ENCODE results near the gene PRSS8.
A peak's percentile ranks its signal among the peaks of the same experiment; 100 is the strongest.

PRSS8 gene

GRCh38 chr16:31094088-31094423 is 41.5 kb downstream of the PRSS8 start:
- H3K27ac ChIP-seq (ENCODE audit: low read depth, low read length), result peak overlapping the region; percentile 80

GRCh38 chr16:31093132-31093703 is 42.3 kb downstream of the PRSS8 start:
- Histone ChIP-seq H3K27me3 (ENCODE audit: control insufficient read depth, insufficient read depth, low read length) (no peaks in the 10 kb centered on the region), H3K4me1 (ENCODE audit: control insufficient read depth, insufficient read depth, low read length) (peaks cover 3% of the 10 kb centered on the region), H3K9ac (ENCODE audit: low read depth, low read length) (no peak overlapping the region), H3K36me3 (ENCODE audit: control insufficient read depth, insufficient read depth, low read length) (peaks cover 29% of the 10 kb centered on the region), H3K4me3 (ENCODE audit: low read depth, low read length) (peak overlapping the region; percentile 95), H3K9me3 (ENCODE audit: control insufficient read depth, insufficient read depth, low read length) (no peaks in the 10 kb centered on the region), H3K27ac (ENCODE audit: low read depth, low read length) (no peak overlapping the region)

More at GRCh38 chr16:31094088-31094423, 41.5 kb downstream of the PRSS8 start:
- Histone ChIP-seq H3K4me1 (ENCODE audit: control insufficient read depth, insufficient read depth, low read length) (peaks cover 3% of the 10 kb centered on the region), H3K9me3 (ENCODE audit: control insufficient read depth, insufficient read depth, low read length) (no peaks in the 10 kb centered on the region), H3K9ac (ENCODE audit: low read depth, low read length) (peak overlapping the region; percentile 72), H3K4me3 (ENCODE audit: low read depth, low read length) (peak overlapping the region; percentile 95), H3K27me3 (ENCODE audit: control insufficient read depth, insufficient read depth, low read length) (no peaks in the 10 kb centered on the region), H3K36me3 (ENCODE audit: control insufficient read depth, insufficient read depth, low read length) (peaks cover 25% of the 10 kb centered on the region)

- Histone ChIP-seq H3K27ac (ENCODE audit: low read depth, low read length) (no peak overlapping the region), H3K4me1 (ENCODE audit: control insufficient read depth, insufficient read depth, low read length) (peaks cover 3% of the 10 kb centered on the region), H3K4me3 (ENCODE audit: low read depth, low read length) (no peak overlapping the region), H3K9me3 (ENCODE audit: control insufficient read depth, insufficient read depth, low read length) (no peaks in the 10 kb centered on the region), H3K36me3 (ENCODE audit: control insufficient read depth, insufficient read depth, low read length) (peaks cover 29% of the 10 kb centered on the region), H3K27me3 (ENCODE audit: control insufficient read depth, insufficient read depth, low read length) (no peaks in the 10 kb centered on the region), H3K9ac (ENCODE audit: low read depth, low read length) (no peak overlapping the region)
Observed at GRCh38 chr16:31092330-31092729, 43.2 kb downstream of the PRSS8 start.

- Histone ChIP-seq H3K4me1 (ENCODE audit: control insufficient read depth, insufficient read depth, low read length) (peaks cover 3% of the 10 kb centered on the region), H3K27ac (ENCODE audit: low read depth, low read length) (no peak overlapping the region), H3K4me3 (ENCODE audit: low read depth, low read length) (no peak overlapping the region), H3K36me3 (ENCODE audit: control insufficient read depth, insufficient read depth, low read length) (peaks cover 29% of the 10 kb centered on the region), H3K27me3 (ENCODE audit: control insufficient read depth, insufficient read depth, low read length) (no peaks in the 10 kb centered on the region), H3K9me3 (ENCODE audit: control insufficient read depth, insufficient read depth, low read length) (no peaks in the 10 kb centered on the region), H3K9ac (ENCODE audit: low read depth, low read length) (no peak overlapping the region)
Observed at GRCh38 chr16:31090540-31090939, 45.0 kb downstream of the PRSS8 start.

- Histone ChIP-seq H3K9ac (ENCODE audit: low read depth, low read length) (no peak overlapping the region), H3K4me1 (ENCODE audit: control insufficient read depth, insufficient read depth, low read length) (peaks cover 3% of the 10 kb centered on the region), H3K9me3 (ENCODE audit: control insufficient read depth, insufficient read depth, low read length) (no peaks in the 10 kb centered on the region), H3K27me3 (ENCODE audit: control insufficient read depth, insufficient read depth, low read length) (no peaks in the 10 kb centered on the region), H3K27ac (ENCODE audit: low read depth, low read length) (no peak overlapping the region), H3K4me3 (ENCODE audit: low read depth, low read length) (no peak overlapping the region), H3K36me3 (ENCODE audit: control insufficient read depth, insufficient read depth, low read length) (peaks cover 33% of the 10 kb centered on the region)
Observed at GRCh38 chr16:31089199-31089598, 46.3 kb downstream of the PRSS8 start.

GRCh38 chr16:31088459-31089183 is 46.9 kb downstream of the PRSS8 start, which contains the start of gene PRSS53:
Gene PRSS53, minus strand, starts transcription at chr16:31088943. Its CDS starts 134 bp downstream, at chr16:31088809.
- Histone ChIP-seq H3K27me3 (ENCODE audit: control insufficient read depth, insufficient read depth, low read length) (no peaks in the 10 kb centered on the region), H3K27ac (ENCODE audit: low read depth, low read length) (no peak within 1 kb of the TSS), H3K4me1 (ENCODE audit: control insufficient read depth, insufficient read depth, low read length) (peaks cover 3% of the 10 kb centered on the region), H3K4me3 (ENCODE audit: low read depth, low read length) (no peak within 1 kb of the TSS), H3K9me3 (ENCODE audit: control insufficient read depth, insufficient read depth, low read length) (no peaks in the 10 kb centered on the region), H3K9ac (ENCODE audit: low read depth, low read length) (no peak within 1 kb of the TSS), H3K36me3 (ENCODE audit: control insufficient read depth, insufficient read depth, low read length) (peaks cover 33% of the 10 kb centered on the region)

GRCh38 chr16:31087971-31088370 is 47.6 kb downstream of the PRSS8 start:
- Histone ChIP-seq H3K4me1 (ENCODE audit: control insufficient read depth, insufficient read depth, low read length) (no peaks in the 10 kb centered on the region; the same call in 1 of the 2 replicates), H3K9ac (ENCODE audit: low read depth, low read length) (no peak overlapping the region), H3K27me3 (ENCODE audit: control insufficient read depth, insufficient read depth, low read length) (no peaks in the 10 kb centered on the region), H3K27ac (ENCODE audit: low read depth, low read length) (no peak overlapping the region), H3K4me3 (ENCODE audit: low read depth, low read length) (no peak overlapping the region), H3K9me3 (ENCODE audit: control insufficient read depth, insufficient read depth, low read length) (no peaks in the 10 kb centered on the region), H3K36me3 (ENCODE audit: control insufficient read depth, insufficient read depth, low read length) (peaks cover 39% of the 10 kb centered on the region)

GRCh38 chr16:31087481-31087880 is 48.0 kb downstream of the PRSS8 start:
- H3K27ac ChIP-seq (ENCODE audit: low read depth, low read length), result no peak overlapping the region
- H3K4me1 ChIP-seq (ENCODE audit: control insufficient read depth, insufficient read depth, low read length), result no peaks in the 10 kb centered on the region
- no peaks in the 10 kb centered on the region for H3K27me3 ChIP-seq (ENCODE audit: control insufficient read depth, insufficient read depth, low read length)
- peaks cover 38% of the 10 kb centered on the region for H3K36me3 ChIP-seq (ENCODE audit: control insufficient read depth, insufficient read depth, low read length)
- no peak overlapping the region for H3K9ac ChIP-seq (ENCODE audit: low read depth, low read length)
- no peak overlapping the region for H3K4me3 ChIP-seq (ENCODE audit: low read depth, low read length)
- no peaks in the 10 kb centered on the region for H3K9me3 ChIP-seq (ENCODE audit: control insufficient read depth, insufficient read depth, low read length)

- Histone ChIP-seq H3K9ac (ENCODE audit: low read depth, low read length) (no peak overlapping the region), H3K27me3 (ENCODE audit: control insufficient read depth, insufficient read depth, low read length) (no peaks in the 10 kb centered on the region), H3K27ac (ENCODE audit: low read depth, low read length) (no peak overlapping the region), H3K9me3 (ENCODE audit: control insufficient read depth, insufficient read depth, low read length) (no peaks in the 10 kb centered on the region), H3K36me3 (ENCODE audit: control insufficient read depth, insufficient read depth, low read length) (peaks cover 35% of the 10 kb centered on the region), H3K4me1 (ENCODE audit: control insufficient read depth, insufficient read depth, low read length) (no peaks in the 10 kb centered on the region), H3K4me3 (ENCODE audit: low read depth, low read length) (no peak overlapping the region)
Observed at GRCh38 chr16:31086629-31086906, 49.0 kb downstream of the PRSS8 start.

GRCh38 chr16:31085873-31086628 is 49.5 kb downstream of the PRSS8 start:
- no peak overlapping the region for H3K27ac ChIP-seq (ENCODE audit: low read depth, low read length)
- no peaks in the 10 kb centered on the region for H3K4me1 ChIP-seq (ENCODE audit: control insufficient read depth, insufficient read depth, low read length)
- no peak overlapping the region for H3K4me3 ChIP-seq (ENCODE audit: low read depth, low read length)
- no peak overlapping the region for H3K9ac ChIP-seq (ENCODE audit: low read depth, low read length)
- peaks cover 34% of the 10 kb centered on the region for H3K36me3 ChIP-seq (ENCODE audit: control insufficient read depth, insufficient read depth, low read length)
- H3K9me3 ChIP-seq (ENCODE audit: control insufficient read depth, insufficient read depth, low read length), result no peaks in the 10 kb centered on the region
- no peaks in the 10 kb centered on the region for H3K27me3 ChIP-seq (ENCODE audit: control insufficient read depth, insufficient read depth, low read length)

GRCh38 chr16:31085411-31085810 is 50.1 kb downstream of the PRSS8 start:
- H3K9ac ChIP-seq (ENCODE audit: low read depth, low read length), result no peak overlapping the region
- H3K9me3 ChIP-seq (ENCODE audit: control insufficient read depth, insufficient read depth, low read length), result no peaks in the 10 kb centered on the region
- no peaks in the 10 kb centered on the region for H3K4me1 ChIP-seq (ENCODE audit: control insufficient read depth, insufficient read depth, low read length)
- H3K27me3 ChIP-seq (ENCODE audit: control insufficient read depth, insufficient read depth, low read length), result no peaks in the 10 kb centered on the region
- H3K36me3 ChIP-seq (ENCODE audit: control insufficient read depth, insufficient read depth, low read length), result peaks cover 34% of the 10 kb centered on the region
- no peak overlapping the region for H3K4me3 ChIP-seq (ENCODE audit: low read depth, low read length)
- peak overlapping the region; percentile 11 for H3K27ac ChIP-seq (ENCODE audit: low read depth, low read length)

Measured in HUES48 (cell line).